ENCODE results near the gene PRKCD.

PRKCD gene

DNA sequence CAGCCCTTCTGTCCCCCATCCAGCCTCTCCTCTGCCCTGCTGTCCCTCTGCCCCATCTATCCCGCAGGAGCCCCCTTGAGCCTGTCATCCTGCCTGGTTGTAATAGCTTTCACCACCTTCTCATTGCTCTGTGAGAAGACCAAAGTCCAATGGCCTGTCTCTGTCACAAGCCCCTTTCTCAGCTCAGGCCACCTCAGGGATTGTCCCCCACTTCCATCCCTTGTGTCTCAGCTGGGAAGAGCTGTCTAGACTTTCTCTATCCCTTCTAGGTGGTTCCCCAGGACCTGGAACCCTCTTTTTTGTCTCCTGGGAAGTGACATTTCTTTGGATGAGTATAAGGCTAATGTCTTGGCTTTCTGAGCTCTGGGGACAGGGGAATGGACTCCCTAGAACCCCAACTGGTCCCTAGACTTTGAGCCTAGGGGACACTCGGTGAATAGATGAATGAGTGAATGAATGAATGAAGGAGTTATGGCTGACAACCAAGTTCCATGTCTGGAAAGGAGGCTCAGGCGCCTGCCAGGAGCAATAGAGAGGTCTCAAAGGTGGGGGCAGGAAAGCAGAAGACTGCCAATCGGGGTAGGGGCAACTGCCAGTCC lies 849 bp upstream of the PRKCD start:
- DNase-seq = no peak
- Histone ChIP-seq H3K27ac (peak overlapping the region; percentile 80), H3K36me3 (no peaks in the 10 kb centered on the region), H3K27me3 (ENCODE audit: insufficient read depth, low read depth, severe bottlenecking) (no peaks in the 10 kb centered on the region), H3K4me3 (ENCODE audit: low read depth, low read length) (peak overlapping the region; percentile 72), H3K9me3 (ENCODE audit: severe bottlenecking) (no peaks in the 10 kb centered on the region)
- TF ChIP-seq, protein P1, sequence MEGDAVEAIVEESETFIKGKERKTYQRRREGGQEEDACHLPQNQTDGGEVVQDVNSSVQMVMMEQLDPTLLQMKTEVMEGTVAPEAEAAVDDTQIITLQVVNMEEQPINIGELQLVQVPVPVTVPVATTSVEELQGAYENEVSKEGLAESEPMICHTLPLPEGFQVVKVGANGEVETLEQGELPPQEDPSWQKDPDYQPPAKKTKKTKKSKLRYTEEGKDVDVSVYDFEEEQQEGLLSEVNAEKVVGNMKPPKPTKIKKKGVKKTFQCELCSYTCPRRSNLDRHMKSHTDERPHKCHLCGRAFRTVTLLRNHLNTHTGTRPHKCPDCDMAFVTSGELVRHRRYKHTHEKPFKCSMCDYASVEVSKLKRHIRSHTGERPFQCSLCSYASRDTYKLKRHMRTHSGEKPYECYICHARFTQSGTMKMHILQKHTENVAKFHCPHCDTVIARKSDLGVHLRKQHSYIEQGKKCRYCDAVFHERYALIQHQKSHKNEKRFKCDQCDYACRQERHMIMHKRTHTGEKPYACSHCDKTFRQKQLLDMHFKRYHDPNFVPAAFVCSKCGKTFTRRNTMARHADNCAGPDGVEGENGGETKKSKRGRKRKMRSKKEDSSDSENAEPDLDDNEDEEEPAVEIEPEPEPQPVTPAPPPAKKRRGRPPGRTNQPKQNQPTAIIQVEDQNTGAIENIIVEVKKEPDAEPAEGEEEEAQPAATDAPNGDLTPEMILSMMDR (IDR thresholded peaks at IDR 0.05; ENCODE audit: low read depth, low read length) = no peak

DNA sequence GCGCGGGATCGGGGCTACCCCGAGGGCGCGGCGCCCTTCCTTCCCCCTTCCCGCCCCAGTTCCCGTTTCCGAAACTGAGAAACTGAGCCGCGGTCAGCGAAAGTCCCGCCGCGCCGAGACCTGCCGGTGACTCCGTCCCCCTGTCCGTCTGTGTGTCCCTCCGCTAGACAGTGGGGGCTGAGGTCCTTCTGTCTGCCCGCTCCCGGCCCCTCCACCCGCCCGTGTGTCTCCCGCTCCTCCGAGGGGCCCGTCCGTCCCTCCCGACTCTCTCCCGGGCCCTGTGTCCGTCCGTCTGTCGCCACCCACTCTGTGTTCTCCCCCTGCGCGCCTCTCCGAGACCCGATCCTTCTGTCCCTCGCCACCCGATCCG lies 426 bp downstream of the PRKCD start:
- H3K9me3 ChIP-seq (ENCODE audit: severe bottlenecking) = no peaks in the 10 kb centered on the region
- TF ChIP-seq, protein P1 (IDR thresholded peaks at IDR 0.05; ENCODE audit: low read depth, low read length) = no peak
- H3K27ac ChIP-seq = peak overlapping the region; percentile 63
- DNase-seq = no peak
- no peaks in the 10 kb centered on the region for H3K27me3 ChIP-seq (ENCODE audit: insufficient read depth, low read depth, severe bottlenecking)
- H3K36me3 ChIP-seq = peaks cover 3% of the 10 kb centered on the region
- H3K4me3 ChIP-seq (ENCODE audit: low read depth, low read length) = peak overlapping the region; percentile 87

DNA sequence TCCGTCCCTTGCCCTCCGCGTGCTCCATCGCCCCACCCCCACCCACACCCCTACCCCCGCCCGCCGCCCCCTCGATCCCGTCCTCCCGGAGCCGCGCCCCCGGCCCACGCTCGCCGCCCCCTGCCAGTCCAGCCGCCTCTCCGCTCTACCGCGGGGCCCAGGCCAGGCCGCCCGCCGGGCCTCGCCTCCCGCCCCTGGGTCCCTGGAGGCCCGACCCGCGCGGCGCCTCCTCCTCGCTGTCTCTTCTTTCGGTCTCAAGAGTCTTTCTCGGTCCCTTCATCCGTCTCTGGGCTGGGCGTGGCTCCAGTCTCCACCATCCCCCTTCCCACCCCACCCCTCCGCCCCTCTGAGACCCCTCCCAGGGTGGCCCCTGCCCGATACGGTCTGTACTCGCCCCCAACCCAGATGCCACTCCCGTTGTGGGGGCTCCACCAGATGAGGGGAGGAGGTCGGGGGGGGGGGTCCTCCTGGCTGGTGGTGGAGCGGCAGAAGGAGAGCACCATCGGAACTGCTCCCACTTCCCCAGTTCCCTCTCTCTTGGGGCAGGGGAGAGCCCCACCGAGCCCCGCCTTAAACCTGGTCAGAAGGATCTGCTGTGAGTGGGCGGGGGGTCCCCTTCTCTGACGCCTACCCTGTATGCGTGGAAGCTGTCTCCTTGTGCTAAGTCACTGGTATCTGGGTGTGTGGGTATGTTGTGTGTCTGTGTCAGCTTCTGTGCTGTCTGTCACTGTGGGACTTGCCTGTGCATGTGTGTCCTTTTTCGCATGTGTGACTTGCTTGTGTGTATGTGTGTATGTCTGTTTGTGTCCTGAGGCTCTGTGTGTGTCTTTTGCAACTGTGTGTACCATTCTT lies 1.0 kb downstream of the PRKCD start:
- TF ChIP-seq, protein P1 (IDR thresholded peaks at IDR 0.05; ENCODE audit: low read depth, low read length) = no peak
- H3K9me3 ChIP-seq (ENCODE audit: severe bottlenecking) = no peaks in the 10 kb centered on the region
- H3K27me3 ChIP-seq (ENCODE audit: insufficient read depth, low read depth, severe bottlenecking) = no peaks in the 10 kb centered on the region
- H3K27ac ChIP-seq = no peak overlapping the region
- H3K36me3 ChIP-seq = peaks cover 5% of the 10 kb centered on the region
- DNase-seq = peak; percentile 32
- peak overlapping the region; percentile 87 for H3K4me3 ChIP-seq (ENCODE audit: low read depth, low read length)

DNA sequence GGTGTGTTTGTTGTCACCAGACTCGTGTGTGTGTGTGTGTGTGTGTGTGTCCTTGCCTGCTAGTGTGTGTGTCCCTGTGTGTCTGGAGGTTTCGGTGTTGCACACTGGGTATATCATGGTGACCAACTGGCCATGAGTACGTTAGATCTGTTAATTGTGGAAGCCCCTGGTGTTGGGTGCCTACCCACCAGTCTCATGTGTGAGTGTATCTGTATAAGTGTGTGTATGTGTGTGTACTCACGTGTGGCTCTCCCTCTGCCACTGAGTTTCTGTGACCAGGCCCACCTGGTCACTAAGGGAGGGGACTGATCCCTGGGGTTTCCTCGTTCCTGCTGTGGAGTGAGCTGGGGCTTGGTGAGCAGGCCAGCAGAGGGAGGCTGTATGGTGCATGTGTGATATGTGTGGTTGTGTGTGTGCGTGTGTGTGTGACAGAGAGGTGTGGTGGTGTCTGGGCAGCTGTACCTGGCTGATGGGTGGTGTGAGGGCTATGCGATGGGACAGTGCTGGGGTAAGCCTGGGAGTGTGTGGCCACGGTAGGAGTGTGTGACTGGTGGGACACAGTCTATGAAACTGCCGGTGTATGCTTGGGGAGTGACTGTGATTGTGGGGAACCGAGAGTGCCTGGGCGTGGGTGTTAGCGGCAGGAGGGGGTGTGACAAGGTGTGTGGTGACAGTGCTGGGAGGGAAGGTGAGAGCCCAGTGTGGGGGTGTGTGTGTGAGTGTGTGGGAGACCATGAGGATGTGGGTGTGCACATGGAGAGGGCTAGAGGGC lies 1.8 kb downstream of the PRKCD start:
- Histone ChIP-seq H3K36me3 (peaks cover 5% of the 10 kb centered on the region), H3K27ac (no peak overlapping the region), H3K27me3 (ENCODE audit: insufficient read depth, low read depth, severe bottlenecking) (no peaks in the 10 kb centered on the region), H3K4me3 (ENCODE audit: low read depth, low read length) (peak overlapping the region; percentile 37), H3K9me3 (ENCODE audit: severe bottlenecking) (no peaks in the 10 kb centered on the region)
- no peak for DNase-seq
- TF ChIP-seq, protein P1 (IDR thresholded peaks at IDR 0.05; ENCODE audit: low read depth, low read length) = no peak

DNA sequence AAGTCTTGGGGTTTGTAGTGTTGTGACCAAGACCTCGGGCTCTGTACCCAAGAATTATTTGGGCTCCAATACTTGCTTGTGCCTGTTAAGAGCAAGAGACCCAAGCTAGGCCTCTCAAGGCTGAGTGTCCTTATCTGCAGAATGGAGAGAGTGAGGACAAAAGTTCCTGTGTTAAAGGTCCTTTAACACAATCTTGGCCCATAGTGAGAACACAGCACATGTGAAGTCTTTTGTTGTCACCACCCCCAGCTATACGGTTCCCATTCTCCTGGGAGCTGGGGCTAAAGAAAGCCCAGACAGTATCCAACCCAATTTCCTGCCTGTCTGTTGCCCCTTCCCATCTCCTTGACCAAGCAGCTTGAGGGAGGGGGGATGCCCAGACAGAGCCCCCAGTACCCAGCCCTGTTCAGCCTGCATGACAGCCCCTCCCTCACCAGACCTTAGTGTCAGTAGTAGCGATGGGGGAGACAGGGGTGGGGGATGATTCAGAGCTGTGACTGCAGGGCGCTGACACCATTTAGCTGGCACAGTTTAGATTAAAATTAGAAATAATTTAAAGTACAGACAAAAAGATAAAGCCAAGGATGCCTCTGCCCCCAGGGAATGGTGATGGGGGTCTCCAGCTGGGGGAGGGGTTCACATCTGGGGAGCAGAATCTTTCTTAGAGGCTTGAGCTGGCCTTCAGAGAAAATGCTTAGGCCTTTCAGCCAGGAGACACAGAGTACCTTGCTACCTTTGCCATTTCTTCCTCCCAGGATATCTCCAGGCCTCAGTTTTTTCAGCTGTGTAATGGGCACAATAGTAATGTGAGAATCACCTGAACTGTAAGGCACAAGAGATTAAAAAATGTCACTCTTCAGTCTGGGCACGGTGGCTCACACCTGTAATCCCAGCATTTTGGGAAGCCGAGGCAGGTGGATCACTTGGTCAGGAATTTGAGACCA lies 2.7 kb downstream of the PRKCD start:
- DNase-seq = no peak
- TF ChIP-seq, protein P1 (IDR thresholded peaks at IDR 0.05; ENCODE audit: low read depth, low read length) = no peak
- H3K27ac ChIP-seq = no peak overlapping the region
- no peaks in the 10 kb centered on the region for H3K27me3 ChIP-seq (ENCODE audit: insufficient read depth, low read depth, severe bottlenecking)
- no peak overlapping the region for H3K4me3 ChIP-seq (ENCODE audit: low read depth, low read length)
- H3K36me3 ChIP-seq = peaks cover 5% of the 10 kb centered on the region
- H3K9me3 ChIP-seq (ENCODE audit: severe bottlenecking) = no peaks in the 10 kb centered on the region
